Activated CD4-positive, alpha-beta memory T cell treated with anti-CD3 and anti-CD28 coated beads for 36 hours (primary cell): Measurements from ENCODE around the gene MTFR2. TPM values are rescaled to one million over a fixed set of nuclear protein-coding genes. Genes with fewer than 3 reads are reported as not detected.
A peak's percentile ranks its signal among the peaks of the same experiment; 100 is the strongest.
"Not testable (repeated sequence)": the region's sequence is repeated elsewhere in the genome, so short reads cannot be mapped to it uniquely, and the experiment has no call there.

Experiments used
- CTCF ChIA-PET: fragments of 350-600 bp; sonication (Branson Sonifier 250); formaldehyde crosslinking; loops from one replicate; lab custom pipeline; 2021; ENCODE audit warnings: antibody characterized with exemption, inconsistent platforms; lab: Charles Lee
- POLR2A ChIA-PET: fragments of 350-600 bp; sonication (Branson Sonifier 250); formaldehyde crosslinking; loops from one replicate; lab custom pipeline; 2021; ENCODE audit warnings: antibody characterized with exemption; lab: Charles Lee
- DNase-seq: peaks from one replicate; pipeline ENCODE4 v3.0.0-alpha.2; 2020
- H3K27ac Mint-ChIP-seq: one replicate; pipeline ENCODE4 v1.8.0; 2021; ENCODE audit warnings: mixed read lengths
- H3K27me3 Mint-ChIP-seq: one replicate; pipeline ENCODE4 v1.8.0; 2021; ENCODE audit warnings: mixed read lengths
- H3K36me3 Mint-ChIP-seq: one replicate; pipeline ENCODE4 v1.8.0; 2021; ENCODE audit warnings: mixed read lengths
- H3K4me1 Mint-ChIP-seq: one replicate; pipeline ENCODE4 v1.8.0; 2021; ENCODE audit warnings: low read depth, mixed read lengths
- H3K4me3 Mint-ChIP-seq: one replicate; pipeline ENCODE4 v1.8.0; 2021; ENCODE audit warnings: mild to moderate bottlenecking, mixed read lengths
- H3K9me3 Mint-ChIP-seq: one replicate; pipeline ENCODE4 v1.8.0; 2021; ENCODE audit warnings: mixed read lengths
- intact Hi-C: fragments of 100-400 bp; cut with micrococcal nuclease; formaldehyde crosslinking; loops from one replicate; pipeline ENCODE4 v1.15.1; 2023
- total RNA-seq, 2 experiments: library from RNA; stranded (reverse); gene quantifications; one replicate each; pipeline ENCODE4 v1.2.3, GENCODE V29; 2021

The MTFR2 gene
- total RNA-seq, 2 experiments from 2014 or later = 24.2 to 25.2 TPM

GRCh38 chr6:136236466-136237293 lies 13.4 kb downstream of the MTFR2 start:
- DNase-seq = no peak
- CTCF ChIA-PET = interaction anchor here (1.2 to 1.5 kb wide), 3 partner anchors 10 to 81 kb away, joined by 3 to 10 read pairs (median 3); no protein-coding TSS in a partner anchor
- intact Hi-C loops = no loop called here
- Mint-ChIP-seq H3K36me3 (peaks cover 44% of the 10 kb centered on the region), H3K4me1 (peaks cover 12% of the 10 kb centered on the region), H3K4me3 (no peak overlapping the region), H3K27ac (no peak overlapping the region), H3K27me3 (no peaks in the 10 kb centered on the region), H3K9me3 (no peaks in the 10 kb centered on the region)
- POLR2A ChIA-PET = interaction anchor here (1.2 kb wide), 1 partner anchor 14 kb away, joined by 5 read pairs; no protein-coding TSS in a partner anchor

GRCh38 chr6:136235233-136235564 lies 14.9 kb downstream of the MTFR2 start:
- H3K9me3 Mint-ChIP-seq = no peaks in the 10 kb centered on the region
- DNase-seq = no peak
- H3K4me3 Mint-ChIP-seq = no peak overlapping the region
- CTCF ChIA-PET = interaction anchor here (1.5 kb wide), 1 partner anchor 9 kb away, joined by 5 read pairs; no protein-coding TSS in a partner anchor
- peaks cover 46% of the 10 kb centered on the region for H3K36me3 Mint-ChIP-seq
- intact Hi-C loops = no loop called here
- no peaks in the 10 kb centered on the region for H3K27me3 Mint-ChIP-seq
- H3K4me1 Mint-ChIP-seq = peaks cover 12% of the 10 kb centered on the region
- POLR2A ChIA-PET = no interaction called here
- no peak overlapping the region for H3K27ac Mint-ChIP-seq

- Mint-ChIP-seq H3K27me3 (no peaks in the 10 kb centered on the region), H3K9me3 (no peaks in the 10 kb centered on the region), H3K27ac (no peak overlapping the region), H3K36me3 (peaks cover 32% of the 10 kb centered on the region), H3K4me1 (peaks cover 12% of the 10 kb centered on the region), H3K4me3 (no peak overlapping the region)
- DNase-seq = no peak
- CTCF ChIA-PET = no interaction called here
- POLR2A ChIA-PET = no interaction called here
- intact Hi-C loops = no loop called here
These were observed 17.4 kb downstream of the MTFR2 start for GRCh38 chr6:136232701-136233100.

GRCh38 chr6:136230219-136230853 lies 19.8 kb downstream of the MTFR2 start:
- no peak overlapping the region for H3K27ac Mint-ChIP-seq
- H3K9me3 Mint-ChIP-seq = peaks cover 3% of the 10 kb centered on the region
- ChIA-PET POLR2A (no interaction called here), CTCF (interaction anchor here (1.2 kb wide), 1 partner anchor 14 kb away, joined by 3 read pairs; no protein-coding TSS in a partner anchor)
- H3K4me3 Mint-ChIP-seq = no peak overlapping the region
- intact Hi-C loops = no loop called here
- peaks cover 4% of the 10 kb centered on the region for H3K4me1 Mint-ChIP-seq
- DNase-seq = no peak
- H3K27me3 Mint-ChIP-seq = no peaks in the 10 kb centered on the region
- peaks cover 18% of the 10 kb centered on the region for H3K36me3 Mint-ChIP-seq

GRCh38 chr6:136228814-136229213 lies 21.3 kb downstream of the MTFR2 start:
- CTCF ChIA-PET = interaction anchor here (1.2 to 1.4 kb wide), 2 partner anchors 693 to 695 kb away, joined by 3 read pairs; no protein-coding TSS in a partner anchor
- H3K27me3 Mint-ChIP-seq = no peaks in the 10 kb centered on the region
- H3K9me3 Mint-ChIP-seq = peaks cover 6% of the 10 kb centered on the region
- no peak overlapping the region for H3K27ac Mint-ChIP-seq
- intact Hi-C loops = loop anchor here (5.0 kb wide), 1 partner anchor 322 kb away; no protein-coding TSS in a partner anchor
- POLR2A ChIA-PET = no interaction called here
- H3K4me3 Mint-ChIP-seq = no peak overlapping the region
- no peak for DNase-seq
- H3K4me1 Mint-ChIP-seq = peaks cover 4% of the 10 kb centered on the region
- H3K36me3 Mint-ChIP-seq = peaks cover 11% of the 10 kb centered on the region

- Mint-ChIP-seq H3K36me3 (peaks cover 8% of the 10 kb centered on the region), H3K27me3 (no peaks in the 10 kb centered on the region), H3K4me3 (no peak overlapping the region), H3K27ac (no peak overlapping the region), H3K9me3 (peaks cover 6% of the 10 kb centered on the region), H3K4me1 (peaks cover 4% of the 10 kb centered on the region)
- intact Hi-C loops = loop anchor here (1.0 to 5.0 kb wide), 6 partner anchors 90 to 776 kb away; no protein-coding TSS in a partner anchor
- ChIA-PET POLR2A (interaction anchor here (1.0 kb wide), 1 partner anchor 61 kb away, joined by 3 read pairs; no protein-coding TSS in a partner anchor), CTCF (interaction anchor here (0.6 to 2.5 kb wide), 49 partner anchors 8 to 1092 kb away, joined by 3 to 40 read pairs (median 4); partner anchors contain the start of genes AHI1 and BCLAF1)
- DNase-seq = no peak
These were observed 23.3 kb downstream of the MTFR2 start for GRCh38 chr6:136226674-136227377.

- DNase-seq = peak; percentile 59
- peaks cover 4% of the 10 kb centered on the region for H3K4me1 Mint-ChIP-seq
- H3K9me3 Mint-ChIP-seq = peaks cover 6% of the 10 kb centered on the region
- ChIA-PET CTCF (interaction anchor here (0.6 to 2.5 kb wide), 53 partner anchors 8 to 779 kb away, joined by 3 to 40 read pairs (median 4); partner anchors contain the start of genes AHI1 and BCLAF1), POLR2A (interaction anchor here (1.0 kb wide), 1 partner anchor 62 kb away, joined by 3 read pairs; no protein-coding TSS in a partner anchor)
- no peaks in the 10 kb centered on the region for H3K27me3 Mint-ChIP-seq
- H3K36me3 Mint-ChIP-seq = peaks cover 8% of the 10 kb centered on the region
- no peak overlapping the region for H3K27ac Mint-ChIP-seq
- H3K4me3 Mint-ChIP-seq = no peak overlapping the region
- intact Hi-C loops = loop anchor here (1.0 to 5.0 kb wide), 6 partner anchors 91 to 775 kb away; no protein-coding TSS in a partner anchor
These were observed 24.0 kb downstream of the MTFR2 start for GRCh38 chr6:136226027-136226673.

- Mint-ChIP-seq H3K9me3 (peaks cover 6% of the 10 kb centered on the region), H3K4me3 (no peak overlapping the region), H3K4me1 (peaks cover 4% of the 10 kb centered on the region), H3K27me3 (no peaks in the 10 kb centered on the region), H3K27ac (no peak overlapping the region), H3K36me3 (peaks cover 3% of the 10 kb centered on the region)
- ChIA-PET POLR2A (no interaction called here), CTCF (interaction anchor here (0.6 to 2.5 kb wide), 29 partner anchors 9 to 779 kb away, joined by 3 to 40 read pairs (median 5); partner anchors contain the start of gene BCLAF1)
- intact Hi-C loops = loop anchor here (5.0 kb wide), 1 partner anchor 318 kb away; no protein-coding TSS in a partner anchor
- peak; percentile 29 for DNase-seq
These were observed 24.6 kb downstream of the MTFR2 start for GRCh38 chr6:136225496-136225895.

GRCh38 chr6:136224974-136225373 lies 25.1 kb downstream of the MTFR2 start:
- H3K9me3 Mint-ChIP-seq, H3K27me3 Mint-ChIP-seq, DNase-seq, H3K4me3 Mint-ChIP-seq, H3K27ac Mint-ChIP-seq, H3K4me1 Mint-ChIP-seq, POLR2A ChIA-PET, CTCF ChIA-PET, H3K36me3 Mint-ChIP-seq: not testable (repeated sequence)
- intact Hi-C loops = loop anchor here (5.0 kb wide), 1 partner anchor 318 kb away; no protein-coding TSS in a partner anchor

GRCh38 chr6:136216503-136217401 lies 33.4 kb downstream of the MTFR2 start:
- ChIA-PET CTCF (interaction anchor here (1.3 kb wide), 2 partner anchors 15 to 540 kb away, joined by 3 to 5 read pairs; no protein-coding TSS in a partner anchor), POLR2A (no interaction called here)
- no peak for DNase-seq
- H3K9me3 Mint-ChIP-seq = peaks cover 2% of the 10 kb centered on the region
- H3K27ac Mint-ChIP-seq = no peak overlapping the region
- H3K27me3 Mint-ChIP-seq = no peaks in the 10 kb centered on the region
- H3K36me3 Mint-ChIP-seq = no peaks in the 10 kb centered on the region
- intact Hi-C loops = no loop called here
- no peaks in the 10 kb centered on the region for H3K4me1 Mint-ChIP-seq
- no peak overlapping the region for H3K4me3 Mint-ChIP-seq
